ENCODE measurements around the gene LPAR1. TPM values are rescaled to one million over a fixed set of nuclear protein-coding genes. Genes with fewer than 3 reads are reported as not detected.

Gene LPAR1
- total and polyA plus RNA-seq, 2 of the 8 experiments (the other 6 are each of a cell fraction or from before 2014, with no cell fraction given) = 3.4 to 5.1 TPM

- TF ChIP-seq MAX (IDR thresholded peaks at IDR 0.05) (peak; percentile 44; the same call in 1 of the 2 replicates), MAFK (IDR thresholded peaks at IDR 0.05; ENCODE audit: low read depth, low read length) (no peak), ATF2 (IDR thresholded peaks at IDR 0.05; ENCODE audit: low read length) (peak; percentile 20; the same call in 1 of the 2 replicates), RAD21 (IDR thresholded peaks at IDR 0.05 in 1 of 2, conservative IDR thresholded peaks at IDR 0.05 in 1 of 2; ENCODE audit: low read depth in 2 of 2, low read length in 2 of 2) (peak; percentile 76 to 82), CTCF (IDR thresholded peaks at IDR 0.05; ENCODE audit: control extremely low read depth in 1 of 3, insufficient read depth in 1 of 3, low read depth in 1 of 3, low read length in 3 of 3) (peak; percentile 58 to 97 (median 87)), SIN3A (conservative IDR thresholded peaks at IDR 0.05 in 1 of 2, IDR thresholded peaks at IDR 0.05 in 1 of 2; ENCODE audit: low read depth in 1 of 2, low read length in 2 of 2) (no peak), KDM1A (IDR thresholded peaks at IDR 0.05; ENCODE audit: borderline replicate concordance, low read length) (peak; percentile 74; the same call in 1 of the 2 replicates), BCL11A (IDR thresholded peaks at IDR 0.05; ENCODE audit: low read depth in 2 of 2, low read length in 2 of 2) (no peak), USF2 (IDR thresholded peaks at IDR 0.05; ENCODE audit: low read length) (no peak), CHD1 (IDR thresholded peaks at IDR 0.05; ENCODE audit: low read depth, low read length) (no peak), BACH1 (IDR thresholded peaks at IDR 0.05; ENCODE audit: low read length) (no peak), JUND (IDR thresholded peaks at IDR 0.05; ENCODE audit: low read length) (no peak), PHF8 (conservative IDR thresholded peaks at IDR 0.05; ENCODE audit: low read depth, low read length) (no peak), BRCA1 (IDR thresholded peaks at IDR 0.05; ENCODE audit: low read depth, low read length) (no peak)
Measured at GRCh38 chr9:111036429-111036789, 1.9 kb downstream of the LPAR1 start (continued).
